Gastroesophageal sphincter (tissue), 4 donors: ENCODE results near the gene CNTN5. TPM values are rescaled to one million over a fixed set of nuclear protein-coding genes. Genes with fewer than 3 reads are reported as not detected.

Source experiments
- ATAC-seq: fragments of 150-250 bp; one replicate; pipeline ENCODE4 v1.9.1; 2016; ENCODE audit warnings: mild to moderate bottlenecking, moderate library complexity
- H3K27ac ChIP-seq, 4 donors: fragments of 200-600 bp; sonication (generic) in 3 of 4; 1 replicate in 3 of 4; 2 replicates in 1 of 4; pipeline ENCODE4 v1.5.1; 2016 to 2019
- H3K27me3 ChIP-seq: fragments of 200-600 bp; sonication (generic); one replicate; pipeline ENCODE4 v1.5.1; 2019
- H3K36me3 ChIP-seq, 2 donors: fragments of 200-600 bp; sonication (generic); one replicate each; pipeline ENCODE4 v1.5.1; 2019; ENCODE audit warnings: control low read depth in 1 of 2
- H3K4me1 ChIP-seq, 3 donors: fragments of 200-600 bp; sonication (generic); 1 replicate in 2 of 3; 2 replicates in 1 of 3; pipeline ENCODE4 v1.5.1; 2016 to 2019; ENCODE audit warnings: control low read depth in 2 of 3
- H3K4me3 ChIP-seq, 2 donors: fragments of 200-600 bp; sonication (generic); one replicate each; pipeline ENCODE4 v1.5.1; 2019; ENCODE audit warnings: mild to moderate bottlenecking in 1 of 2, moderate library complexity in 1 of 2
- H3K9me3 ChIP-seq, 3 donors: fragments of 200-600 bp; sonication (generic); one replicate each; pipeline ENCODE4 v1.5.1; 2017 to 2019; ENCODE audit warnings: control low read depth in 2 of 3
- EP300 ChIP-seq: sonication (generic); formaldehyde crosslinking; IDR thresholded peaks from one replicate; pipeline ENCODE4 v1.6.1; 2017; ENCODE audit warnings: antibody characterized with exemption, mild to moderate bottlenecking
- POLR2A ChIP-seq, 2 donors: fragments of 450-650 bp; IDR thresholded peaks; one replicate each; pipeline ENCODE4 v1.6.1; 2017; ENCODE audit warnings: antibody characterized with exemption in 2 of 2, mild to moderate bottlenecking in 2 of 2, moderate library complexity in 1 of 2
- POLR2AphosphoS5 ChIP-seq: sonication (generic); formaldehyde crosslinking; IDR thresholded peaks from one replicate; pipeline ENCODE4 v1.6.1; 2017; ENCODE audit warnings: antibody characterized with exemption
- WGBS, 2 donors: methylation state at CpG; one replicate each; pipeline ENCODE4 v1.1.5; 2018; ENCODE audit warnings: low coverage in 1 of 2; 5-methylcytosine and 5-hydroxymethylcytosine counted together
- total RNA-seq, 4 donors: library from RNA; depleted of rRNA; stranded (reverse); fragments of >200 nt; gene quantifications; one replicate each; pipeline ENCODE4 v1.1.0, GENCODE V29; 2016
- TF ChIP-seq, protein P1 (sequence below), 4 experiments: fragments of 200-600 bp in 2 of 4; fragments of 450-650 bp in 2 of 4; sonication (generic) in 1 of 4; IDR thresholded peaks; one replicate each; pipeline ENCODE4 v1.5.1; 2017 to 2019; ENCODE audit warnings: antibody characterized with exemption in 4 of 4, mild to moderate bottlenecking in 2 of 4, moderate library complexity in 2 of 4

The CNTN5 gene
- total RNA-seq, 4 donors from 2014 or later: 0.16 TPM; not detected in 3

DNA sequence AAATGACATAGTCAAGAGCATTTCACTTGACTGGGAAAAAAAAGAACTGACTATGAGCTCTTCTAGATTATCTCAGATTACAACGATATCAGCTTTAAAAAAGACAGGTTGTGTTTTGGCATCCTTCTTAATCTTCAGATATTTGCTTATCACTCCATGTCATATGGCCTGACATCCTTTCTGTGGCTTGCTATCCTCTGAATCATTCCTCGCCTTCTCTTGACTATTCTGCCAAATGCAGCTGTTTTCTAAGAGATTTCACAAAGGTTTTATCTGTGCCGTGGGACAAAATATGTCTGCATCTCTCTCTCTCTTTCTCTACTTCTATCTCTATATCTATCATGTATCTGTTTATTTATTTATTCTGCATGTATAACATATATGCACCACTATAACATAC lies 746.1 kb downstream of the CNTN5 start:
- Histone ChIP-seq H3K27me3 (no peaks in the 10 kb centered on the region), H3K4me3 (no peak overlapping the region), H3K27ac (no peak overlapping the region), H3K9me3 (no peaks in the 10 kb centered on the region), H3K36me3 (no peaks in the 10 kb centered on the region), H3K4me1 (no peaks in the 10 kb centered on the region)
- no peak for ATAC-seq
- 56 to 68% methylated on average over 3 of the region's 3 CpGs for WGBS, 2 donors
- TF ChIP-seq, protein P1, sequence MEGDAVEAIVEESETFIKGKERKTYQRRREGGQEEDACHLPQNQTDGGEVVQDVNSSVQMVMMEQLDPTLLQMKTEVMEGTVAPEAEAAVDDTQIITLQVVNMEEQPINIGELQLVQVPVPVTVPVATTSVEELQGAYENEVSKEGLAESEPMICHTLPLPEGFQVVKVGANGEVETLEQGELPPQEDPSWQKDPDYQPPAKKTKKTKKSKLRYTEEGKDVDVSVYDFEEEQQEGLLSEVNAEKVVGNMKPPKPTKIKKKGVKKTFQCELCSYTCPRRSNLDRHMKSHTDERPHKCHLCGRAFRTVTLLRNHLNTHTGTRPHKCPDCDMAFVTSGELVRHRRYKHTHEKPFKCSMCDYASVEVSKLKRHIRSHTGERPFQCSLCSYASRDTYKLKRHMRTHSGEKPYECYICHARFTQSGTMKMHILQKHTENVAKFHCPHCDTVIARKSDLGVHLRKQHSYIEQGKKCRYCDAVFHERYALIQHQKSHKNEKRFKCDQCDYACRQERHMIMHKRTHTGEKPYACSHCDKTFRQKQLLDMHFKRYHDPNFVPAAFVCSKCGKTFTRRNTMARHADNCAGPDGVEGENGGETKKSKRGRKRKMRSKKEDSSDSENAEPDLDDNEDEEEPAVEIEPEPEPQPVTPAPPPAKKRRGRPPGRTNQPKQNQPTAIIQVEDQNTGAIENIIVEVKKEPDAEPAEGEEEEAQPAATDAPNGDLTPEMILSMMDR (IDR thresholded peaks at IDR 0.05): no peak
- TF ChIP-seq POLR2AphosphoS5 (no peak), POLR2A (IDR thresholded peaks at IDR 0.05) (no peak), EP300 (no peak)

DNA sequence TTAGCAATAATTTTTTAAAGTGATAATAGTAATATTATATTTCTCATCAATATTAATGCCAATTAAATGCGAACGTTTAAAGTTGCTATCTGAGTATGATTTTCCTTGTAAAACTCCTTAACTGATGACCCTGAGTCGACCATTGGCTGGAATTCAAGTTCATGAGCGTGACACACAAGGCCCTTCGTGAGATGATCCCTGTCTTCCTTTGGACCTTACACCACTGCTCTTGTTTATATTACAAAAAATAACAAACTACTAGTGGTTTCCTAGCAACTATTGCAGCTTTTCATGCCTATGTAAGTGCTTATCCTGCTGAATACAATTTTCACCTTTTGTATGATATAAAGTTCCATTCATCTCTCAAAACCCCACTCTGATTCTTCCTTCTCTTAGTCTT lies 752.9 kb downstream of the CNTN5 start:
- TF ChIP-seq POLR2AphosphoS5 (no peak), EP300 (no peak), POLR2A (IDR thresholded peaks at IDR 0.05) (no peak)
- TF ChIP-seq, protein P1 (IDR thresholded peaks at IDR 0.05): no peak
- Histone ChIP-seq H3K4me1 (no peaks in the 10 kb centered on the region), H3K36me3 (no peaks in the 10 kb centered on the region), H3K4me3 (no peak overlapping the region), H3K27ac (no peak overlapping the region), H3K27me3 (no peaks in the 10 kb centered on the region), H3K9me3 (no peaks in the 10 kb centered on the region)
- no peak for ATAC-seq
- WGBS, 2 donors: 9 to 24% methylated on average over 5 of the region's 5 CpGs

DNA sequence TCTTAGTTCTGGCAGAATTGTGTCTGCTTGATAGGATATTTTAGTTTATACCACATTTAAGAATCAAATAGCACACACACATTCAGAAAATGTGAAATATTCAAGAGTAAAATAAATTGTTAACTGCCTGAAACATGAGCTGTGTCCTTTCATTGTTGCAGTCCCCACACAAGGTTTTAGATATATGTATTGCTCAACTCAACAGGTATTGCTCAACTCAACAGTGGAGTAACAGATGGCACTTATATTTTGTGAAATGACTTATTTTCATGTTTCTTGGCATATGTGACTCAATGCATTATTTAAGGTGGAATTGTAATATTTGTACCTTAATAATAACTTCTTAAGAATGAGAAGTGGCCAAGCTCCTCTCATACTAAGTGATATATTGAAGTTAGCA lies 760.3 kb downstream of the CNTN5 start:
- no peak for ATAC-seq
- no peaks in the 10 kb centered on the region for H3K4me1 ChIP-seq
- no peaks in the 10 kb centered on the region for H3K9me3 ChIP-seq
- H3K27me3 ChIP-seq: no peaks in the 10 kb centered on the region
- H3K4me3 ChIP-seq: no peak overlapping the region
- TF ChIP-seq POLR2AphosphoS5 (no peak), EP300 (no peak), POLR2A (IDR thresholded peaks at IDR 0.05) (no peak)
- TF ChIP-seq, protein P1 (IDR thresholded peaks at IDR 0.05): no peak
- H3K36me3 ChIP-seq: no peaks in the 10 kb centered on the region
- no peak overlapping the region for H3K27ac ChIP-seq

DNA sequence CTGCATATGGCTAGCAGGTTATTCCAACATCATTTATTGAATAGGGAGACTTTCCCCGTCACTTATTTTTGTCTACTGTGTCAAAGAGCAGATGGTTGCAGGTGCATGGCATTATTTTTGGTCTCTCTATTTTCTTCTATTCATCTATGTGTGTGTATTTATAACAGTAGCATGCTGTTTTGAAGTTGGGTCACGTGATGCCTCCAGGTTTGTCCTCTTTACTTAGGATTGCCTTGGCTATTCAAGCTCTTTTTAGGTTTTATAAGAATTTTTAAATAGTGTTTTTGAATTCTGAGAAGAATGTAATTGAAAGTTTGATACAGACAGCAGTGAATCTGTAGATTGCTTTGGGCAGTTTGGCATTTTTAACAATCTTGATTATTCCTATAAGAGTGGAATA lies 770.6 kb downstream of the CNTN5 start:
- ATAC-seq: no peak
- no peak overlapping the region for H3K4me3 ChIP-seq
- no peaks in the 10 kb centered on the region for H3K4me1 ChIP-seq
- no peaks in the 10 kb centered on the region for H3K27me3 ChIP-seq
- H3K9me3 ChIP-seq: no peaks in the 10 kb centered on the region
- 36 to 56% methylated on average over 2 of the region's 2 CpGs for WGBS, 2 donors
- no peak overlapping the region for H3K27ac ChIP-seq
- TF ChIP-seq, protein P1 (IDR thresholded peaks at IDR 0.05): no peak
- TF ChIP-seq EP300 (no peak), POLR2A (IDR thresholded peaks at IDR 0.05) (no peak), POLR2AphosphoS5 (no peak)
- no peaks in the 10 kb centered on the region for H3K36me3 ChIP-seq

DNA sequence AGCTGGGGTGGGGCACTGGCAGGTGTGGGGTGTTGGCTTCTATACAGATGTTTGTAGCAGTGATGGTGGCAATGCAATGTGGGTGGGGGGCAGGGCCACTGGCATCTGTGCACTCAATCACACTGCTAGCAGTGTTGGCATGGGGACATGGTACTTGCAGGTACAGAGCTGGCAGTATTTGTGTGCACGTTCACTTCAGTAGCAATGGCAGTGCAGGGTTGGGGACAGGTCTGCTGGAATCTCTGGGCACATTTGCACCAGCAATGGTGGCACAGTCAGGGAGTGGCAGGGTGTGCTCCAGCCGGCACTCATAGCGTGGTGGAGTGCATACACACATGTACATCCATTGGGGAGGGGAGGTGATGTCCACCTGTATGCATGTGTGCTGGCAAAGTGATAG lies 775.2 kb downstream of the CNTN5 start:
- WGBS, 2 donors: 96 to 100% methylated on average over 2 to 3 of the region's 3 CpGs
- H3K27ac ChIP-seq: no peak overlapping the region
- ATAC-seq: no peak
- H3K4me3 ChIP-seq: no peak overlapping the region
- H3K27me3 ChIP-seq: no peaks in the 10 kb centered on the region
- no peaks in the 10 kb centered on the region for H3K4me1 ChIP-seq
- no peaks in the 10 kb centered on the region for H3K9me3 ChIP-seq
- TF ChIP-seq POLR2A (IDR thresholded peaks at IDR 0.05) (no peak), POLR2AphosphoS5 (no peak), EP300 (no peak)
- TF ChIP-seq, protein P1 (IDR thresholded peaks at IDR 0.05): no peak
- H3K36me3 ChIP-seq: no peaks in the 10 kb centered on the region
